Measurements from ENCODE around the gene ACOT12. TPM values are rescaled to one million over a fixed set of nuclear protein-coding genes. Genes with fewer than 3 reads are reported as not detected.

The ACOT12 gene
- total RNA-seq, 1 experiment from 2014 or later: not detected

DNA sequence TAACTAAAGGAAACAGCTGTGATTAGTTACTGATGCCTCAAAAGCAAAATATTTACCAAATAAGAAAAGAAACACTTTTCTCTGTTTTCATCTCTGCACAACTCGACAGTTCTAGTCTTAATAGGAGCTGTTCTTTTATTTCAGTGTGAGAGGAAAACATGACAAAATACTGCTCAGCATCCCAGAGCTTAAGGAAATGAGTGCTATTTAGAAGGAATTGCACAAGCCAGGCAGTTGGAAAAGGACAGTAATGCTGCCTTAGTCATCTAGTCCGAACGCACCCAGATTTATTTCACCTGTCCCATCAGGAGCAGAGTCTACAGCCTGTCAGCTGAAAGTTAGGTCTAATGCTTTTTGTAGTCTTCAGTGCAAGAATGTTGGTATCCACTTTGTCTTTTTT, 80.2 kb downstream of the ACOT12 start (continued):
- TF ChIP-seq, protein P1, sequence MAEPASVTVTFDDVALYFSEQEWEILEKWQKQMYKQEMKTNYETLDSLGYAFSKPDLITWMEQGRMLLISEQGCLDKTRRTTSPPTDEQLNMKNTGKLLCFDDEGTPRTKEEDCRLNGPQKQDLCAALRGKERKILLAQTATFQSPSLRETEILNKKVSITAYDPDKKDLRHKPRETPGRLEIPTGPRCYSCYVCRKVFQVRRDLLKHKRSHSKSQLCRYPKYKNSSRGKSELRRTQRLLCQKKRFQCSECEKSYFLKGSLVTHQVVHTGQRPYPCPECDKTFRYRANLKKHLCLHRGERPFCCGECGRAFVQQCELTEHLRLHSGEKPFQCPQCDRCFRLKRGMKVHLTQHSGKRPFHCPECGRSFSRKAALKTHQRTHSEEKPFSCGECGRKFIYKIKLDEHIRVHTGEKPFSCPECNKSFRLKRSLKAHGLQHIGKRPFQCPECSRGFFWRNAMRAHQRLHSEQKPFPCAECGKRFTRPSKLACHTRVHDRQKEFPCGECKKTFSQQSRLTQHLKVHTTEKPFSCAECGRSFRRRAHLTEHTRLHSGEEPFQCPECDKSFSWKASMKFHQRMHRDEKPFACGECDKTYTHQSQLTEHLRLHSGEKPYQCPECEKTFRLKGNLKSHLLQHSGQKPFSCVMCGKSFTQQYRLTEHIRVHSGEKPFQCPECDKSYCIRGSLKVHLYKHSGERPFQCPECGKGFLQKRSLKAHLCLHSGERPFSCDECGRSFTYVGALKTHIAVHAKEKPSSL (CRISPR knock-in tag; conservative IDR thresholded peaks at IDR 0.05): no peak

DNA sequence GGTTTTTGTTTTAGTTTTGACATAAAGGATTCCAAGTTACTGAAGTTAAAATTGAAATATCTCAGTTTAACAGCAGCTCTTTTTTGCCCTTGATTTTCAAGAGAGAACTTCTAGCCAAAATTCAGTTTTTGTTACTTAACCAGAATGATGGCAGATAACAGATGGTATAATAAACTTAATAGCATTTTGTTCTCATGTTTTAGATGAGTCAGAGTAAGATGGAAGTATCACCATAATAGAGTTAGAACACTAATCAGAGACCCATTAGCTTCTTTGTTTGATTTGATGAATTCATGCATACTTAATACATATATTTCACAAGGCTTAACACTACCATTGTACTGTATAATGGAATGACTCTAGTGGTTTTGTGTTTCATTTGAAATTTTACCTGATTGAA, 80.7 kb downstream of the ACOT12 start:
- no peaks in the 10 kb centered on the region for H3K27me3 Mint-ChIP-seq (ENCODE audit: low read depth)
- CTCF ChIA-PET: no interaction called here
- peaks cover 12% of the 10 kb centered on the region for H3K4me1 Mint-ChIP-seq
- H3K36me3 Mint-ChIP-seq: peaks cover 10% of the 10 kb centered on the region; the same call in 1 of the 2 replicates
- ATAC-seq: no peak
- POLR2A ChIA-PET: no interaction called here
- H3K27ac Mint-ChIP-seq: no peak overlapping the region
- TF ChIP-seq, protein P1 (CRISPR knock-in tag; conservative IDR thresholded peaks at IDR 0.05): no peak
- TF ChIP-seq IRF2 (CRISPR knock-in tag; IDR thresholded peaks at IDR 0.05; ENCODE audit: borderline replicate concordance, low read depth) (no peak), CBFB (CRISPR knock-in tag; IDR thresholded peaks at IDR 0.05; ENCODE audit: low read depth) (no peak), TEAD1 (CRISPR knock-in tag; IDR thresholded peaks at IDR 0.05) (no peak), ZNF396 (CRISPR knock-in tag; IDR thresholded peaks at IDR 0.05; ENCODE audit: borderline replicate concordance) (no peak)
- TF ChIP-seq, protein P2, sequence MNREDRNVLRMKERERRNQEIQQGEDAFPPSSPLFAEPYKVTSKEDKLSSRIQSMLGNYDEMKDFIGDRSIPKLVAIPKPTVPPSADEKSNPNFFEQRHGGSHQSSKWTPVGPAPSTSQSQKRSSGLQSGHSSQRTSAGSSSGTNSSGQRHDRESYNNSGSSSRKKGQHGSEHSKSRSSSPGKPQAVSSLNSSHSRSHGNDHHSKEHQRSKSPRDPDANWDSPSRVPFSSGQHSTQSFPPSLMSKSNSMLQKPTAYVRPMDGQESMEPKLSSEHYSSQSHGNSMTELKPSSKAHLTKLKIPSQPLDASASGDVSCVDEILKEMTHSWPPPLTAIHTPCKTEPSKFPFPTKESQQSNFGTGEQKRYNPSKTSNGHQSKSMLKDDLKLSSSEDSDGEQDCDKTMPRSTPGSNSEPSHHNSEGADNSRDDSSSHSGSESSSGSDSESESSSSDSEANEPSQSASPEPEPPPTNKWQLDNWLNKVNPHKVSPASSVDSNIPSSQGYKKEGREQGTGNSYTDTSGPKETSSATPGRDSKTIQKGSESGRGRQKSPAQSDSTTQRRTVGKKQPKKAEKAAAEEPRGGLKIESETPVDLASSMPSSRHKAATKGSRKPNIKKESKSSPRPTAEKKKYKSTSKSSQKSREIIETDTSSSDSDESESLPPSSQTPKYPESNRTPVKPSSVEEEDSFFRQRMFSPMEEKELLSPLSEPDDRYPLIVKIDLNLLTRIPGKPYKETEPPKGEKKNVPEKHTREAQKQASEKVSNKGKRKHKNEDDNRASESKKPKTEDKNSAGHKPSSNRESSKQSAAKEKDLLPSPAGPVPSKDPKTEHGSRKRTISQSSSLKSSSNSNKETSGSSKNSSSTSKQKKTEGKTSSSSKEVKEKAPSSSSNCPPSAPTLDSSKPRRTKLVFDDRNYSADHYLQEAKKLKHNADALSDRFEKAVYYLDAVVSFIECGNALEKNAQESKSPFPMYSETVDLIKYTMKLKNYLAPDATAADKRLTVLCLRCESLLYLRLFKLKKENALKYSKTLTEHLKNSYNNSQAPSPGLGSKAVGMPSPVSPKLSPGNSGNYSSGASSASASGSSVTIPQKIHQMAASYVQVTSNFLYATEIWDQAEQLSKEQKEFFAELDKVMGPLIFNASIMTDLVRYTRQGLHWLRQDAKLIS (CRISPR knock-in tag; IDR thresholded peaks at IDR 0.05; ENCODE audit: borderline replicate concordance): no peak
- TF ChIP-seq, protein P3, sequence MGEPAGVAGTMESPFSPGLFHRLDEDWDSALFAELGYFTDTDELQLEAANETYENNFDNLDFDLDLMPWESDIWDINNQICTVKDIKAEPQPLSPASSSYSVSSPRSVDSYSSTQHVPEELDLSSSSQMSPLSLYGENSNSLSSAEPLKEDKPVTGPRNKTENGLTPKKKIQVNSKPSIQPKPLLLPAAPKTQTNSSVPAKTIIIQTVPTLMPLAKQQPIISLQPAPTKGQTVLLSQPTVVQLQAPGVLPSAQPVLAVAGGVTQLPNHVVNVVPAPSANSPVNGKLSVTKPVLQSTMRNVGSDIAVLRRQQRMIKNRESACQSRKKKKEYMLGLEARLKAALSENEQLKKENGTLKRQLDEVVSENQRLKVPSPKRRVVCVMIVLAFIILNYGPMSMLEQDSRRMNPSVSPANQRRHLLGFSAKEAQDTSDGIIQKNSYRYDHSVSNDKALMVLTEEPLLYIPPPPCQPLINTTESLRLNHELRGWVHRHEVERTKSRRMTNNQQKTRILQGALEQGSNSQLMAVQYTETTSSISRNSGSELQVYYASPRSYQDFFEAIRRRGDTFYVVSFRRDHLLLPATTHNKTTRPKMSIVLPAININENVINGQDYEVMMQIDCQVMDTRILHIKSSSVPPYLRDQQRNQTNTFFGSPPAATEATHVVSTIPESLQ (CRISPR knock-in tag; IDR thresholded peaks at IDR 0.05): no peak
- TF ChIP-seq, protein P4, sequence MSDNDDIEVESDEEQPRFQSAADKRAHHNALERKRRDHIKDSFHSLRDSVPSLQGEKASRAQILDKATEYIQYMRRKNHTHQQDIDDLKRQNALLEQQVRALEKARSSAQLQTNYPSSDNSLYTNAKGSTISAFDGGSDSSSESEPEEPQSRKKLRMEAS (CRISPR knock-in tag; IDR thresholded peaks at IDR 0.05): no peak
- DNase-seq (ENCODE audit: low spot score): no peak
- H3K9me3 Mint-ChIP-seq: no peaks in the 10 kb centered on the region
- no peak overlapping the region for H3K4me3 Mint-ChIP-seq

DNA sequence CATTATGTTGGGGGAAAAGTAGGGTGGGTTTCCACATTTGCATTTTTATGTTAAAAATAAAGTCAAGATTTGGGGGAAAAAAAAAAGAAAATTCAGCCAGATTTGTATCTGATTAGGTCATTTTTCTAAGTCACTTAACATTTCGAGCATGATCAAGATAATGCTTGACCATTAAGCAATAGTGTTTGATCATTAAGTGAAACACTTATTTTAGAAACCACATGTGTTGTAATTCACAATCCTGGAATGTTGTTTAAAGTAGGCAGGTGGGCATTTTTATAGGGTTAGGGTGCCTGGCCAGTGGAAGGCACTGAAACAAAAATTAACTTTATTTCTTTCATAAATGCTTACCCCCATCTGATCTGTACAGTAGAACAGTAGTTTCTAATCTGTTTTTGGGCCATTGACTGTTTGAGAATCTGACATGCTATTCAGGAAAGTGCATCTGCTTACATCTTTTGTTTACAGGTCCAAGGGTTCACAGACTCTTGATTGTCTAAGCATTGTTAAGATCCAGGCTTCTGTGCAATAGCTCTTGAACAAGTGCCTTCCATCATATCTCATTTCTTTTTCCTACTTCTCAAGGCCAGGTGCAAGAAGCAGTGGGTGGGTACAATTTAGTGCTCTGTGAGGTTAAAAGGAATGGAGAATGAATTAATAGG, 83.4 kb downstream of the ACOT12 start:
- Mint-ChIP-seq H3K36me3 (peaks cover 10% of the 10 kb centered on the region; the same call in 1 of the 2 replicates), H3K4me1 (peaks cover 3% of the 10 kb centered on the region; the same call in 1 of the 2 replicates), H3K27me3 (ENCODE audit: low read depth) (no peaks in the 10 kb centered on the region), H3K27ac (no peak overlapping the region), H3K4me3 (no peak overlapping the region), H3K9me3 (no peaks in the 10 kb centered on the region)
- DNase-seq (ENCODE audit: low spot score) (no peak), ATAC-seq (no peak)
- ChIA-PET POLR2A (no interaction called here), CTCF (no interaction called here)
- TF ChIP-seq NFATC4 (CRISPR knock-in tag; IDR thresholded peaks at IDR 0.05): no peak
- no peak for TF ChIP-seq MYBL2 (CRISPR knock-in tag; IDR thresholded peaks at IDR 0.05)
- TF ChIP-seq, protein P4 (CRISPR knock-in tag; IDR thresholded peaks at IDR 0.05): no peak
- TF ChIP-seq SMAD4 (CRISPR knock-in tag; IDR thresholded peaks at IDR 0.05): no peak
- TF ChIP-seq ZNF416 (CRISPR knock-in tag; IDR thresholded peaks at IDR 0.05): no peak
- no peak for TF ChIP-seq NR2C2 (CRISPR knock-in tag; IDR thresholded peaks at IDR 0.05)
- TF ChIP-seq ZNF219 (CRISPR knock-in tag; IDR thresholded peaks at IDR 0.05; ENCODE audit: borderline replicate concordance): no peak
